Left renal cortex interstitium (tissue), 4 donors: ENCODE data around the gene RASSF3. TPM values are rescaled to one million over a fixed set of nuclear protein-coding genes. Genes with fewer than 3 reads are reported as not detected.
"Not testable (repeated sequence)": the region's sequence is repeated elsewhere in the genome, so short reads cannot be mapped to it uniquely, and the experiment has no call there.

Source experiments
- DNase-seq, 4 donors: peaks; one replicate each; pipeline ENCODE4 v3.0.0-alpha.2; 2013; ENCODE audit warnings: low read depth in 4 of 4, low spot score in 2 of 4, missing footprints in 1 of 4
- polyA plus RNA-seq, 4 donors: library from polyadenylated mRNA; unstranded; fragments of 120-200 nt; gene quantifications; one replicate each; pipeline ENCODE4 v1.2.1, GENCODE V29; 2013; ENCODE audit not compliant: insufficient read length in 4 of 4

Gene RASSF3
- polyA plus RNA-seq, 4 donors: 17.4 to 20.5 (median 18.8) TPM

DNA sequence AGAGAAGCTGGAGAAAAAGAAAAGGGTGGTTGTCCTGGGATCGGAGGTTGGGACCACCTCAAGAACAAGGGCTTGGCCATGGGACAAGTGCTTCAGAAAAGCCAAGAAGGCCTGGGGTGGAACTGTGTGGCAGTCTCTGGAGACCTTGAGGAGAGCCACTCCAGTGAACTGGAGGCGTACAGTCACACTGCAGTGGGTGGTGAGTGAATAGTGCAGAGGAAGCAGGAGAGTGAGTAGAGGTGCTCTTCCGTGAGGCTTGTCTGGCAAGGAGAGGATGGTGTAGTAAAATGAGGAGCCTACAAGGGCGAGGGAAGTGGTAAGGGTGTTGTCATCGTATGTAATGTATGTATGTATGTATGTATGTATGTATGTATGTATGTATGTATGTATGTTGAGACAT lies 20.9 kb downstream of the RASSF3 start:
- DNase-seq: no peak

DNA sequence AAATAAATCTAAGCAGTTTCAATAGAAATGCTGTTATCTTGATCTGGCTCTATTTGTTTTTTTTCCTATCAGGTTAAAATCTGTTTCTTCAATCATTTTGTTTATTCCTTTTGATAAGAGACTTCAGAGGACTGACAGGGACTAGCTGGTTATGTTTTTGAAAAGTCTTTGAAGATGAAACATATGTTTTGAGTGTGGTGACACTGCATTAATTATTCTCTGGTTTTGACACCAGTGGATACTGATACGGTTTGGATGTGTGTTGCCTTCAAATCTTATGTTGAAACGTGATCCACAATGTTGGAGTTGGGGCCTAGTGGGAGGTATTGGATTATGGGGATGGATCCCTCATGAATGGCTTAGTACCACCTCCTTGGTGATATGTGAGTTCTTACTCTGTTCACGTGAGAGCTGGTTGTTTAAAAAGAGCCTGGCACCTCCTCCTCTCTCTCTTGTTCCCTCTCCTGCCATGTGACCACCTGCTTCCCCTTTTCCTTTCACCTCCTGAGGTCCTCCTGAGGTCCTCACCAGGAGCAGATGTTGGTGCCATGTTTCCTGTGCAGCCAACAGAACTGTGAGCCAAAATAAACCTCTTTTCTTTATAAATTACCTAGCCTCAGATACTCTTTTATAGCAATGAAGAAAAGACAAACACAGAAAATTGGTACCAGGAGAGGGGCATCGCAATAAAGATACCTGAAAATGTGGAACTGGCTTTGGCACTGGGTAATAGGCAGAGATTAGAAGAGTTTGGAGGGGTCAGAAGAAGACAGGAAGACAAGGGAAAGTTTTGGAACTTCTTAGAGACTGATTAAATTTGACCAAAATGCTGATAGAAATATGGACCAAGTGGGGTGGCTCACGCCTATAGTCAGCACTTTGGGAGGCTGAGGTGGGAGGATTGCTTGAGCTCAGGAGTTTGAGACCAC lies 23.0 kb downstream of the RASSF3 start:
- no peak for DNase-seq

DNA sequence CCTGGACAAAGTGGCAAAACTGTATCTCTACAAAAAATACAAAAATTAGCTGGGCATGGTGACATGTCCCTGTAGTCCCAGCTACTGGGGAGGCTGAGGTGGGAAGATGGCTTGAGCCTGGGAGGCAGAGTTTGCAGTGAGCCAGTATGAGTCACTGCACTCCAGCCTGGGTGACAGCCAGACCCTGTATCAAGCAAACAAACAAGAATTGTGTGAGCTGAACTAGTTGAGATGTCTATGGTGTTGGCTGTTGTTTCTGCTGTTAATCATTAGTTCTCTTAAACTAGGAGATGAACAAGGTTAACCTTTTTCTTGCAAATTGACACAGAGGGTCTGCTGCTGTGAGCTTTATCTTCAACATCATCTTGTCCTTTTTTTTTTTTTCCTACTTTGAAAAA lies 23.6 kb downstream of the RASSF3 start:
- no peak for DNase-seq

DNA sequence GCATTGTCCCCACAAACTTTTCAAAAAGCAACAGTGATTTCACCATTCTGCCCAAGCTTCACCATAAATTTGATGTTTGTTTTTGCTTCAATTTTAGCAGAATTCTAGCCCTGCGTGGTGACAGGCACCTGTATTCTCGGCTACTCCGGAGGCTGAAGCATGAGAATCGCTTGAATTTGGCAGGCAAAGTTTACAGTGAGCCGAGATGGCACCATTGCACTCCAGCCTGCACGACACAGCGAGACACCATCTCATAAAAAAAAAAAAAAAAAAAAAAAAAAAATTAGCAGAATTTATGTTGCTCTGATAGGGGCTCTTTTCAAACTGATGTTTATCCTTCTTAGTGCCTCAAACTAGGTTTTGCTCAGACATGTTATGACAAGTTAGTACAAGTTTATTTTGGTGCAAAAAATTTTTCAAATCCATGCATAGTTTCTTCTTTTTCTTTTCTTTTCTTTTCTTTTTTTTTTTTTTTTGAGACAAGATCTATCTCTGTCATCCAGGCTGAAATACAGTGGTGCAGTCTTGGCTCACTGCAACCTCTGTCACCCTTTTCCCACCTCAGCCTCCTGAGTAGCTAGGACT lies 24.3 kb downstream of the RASSF3 start:
- DNase-seq: no peak

DNA sequence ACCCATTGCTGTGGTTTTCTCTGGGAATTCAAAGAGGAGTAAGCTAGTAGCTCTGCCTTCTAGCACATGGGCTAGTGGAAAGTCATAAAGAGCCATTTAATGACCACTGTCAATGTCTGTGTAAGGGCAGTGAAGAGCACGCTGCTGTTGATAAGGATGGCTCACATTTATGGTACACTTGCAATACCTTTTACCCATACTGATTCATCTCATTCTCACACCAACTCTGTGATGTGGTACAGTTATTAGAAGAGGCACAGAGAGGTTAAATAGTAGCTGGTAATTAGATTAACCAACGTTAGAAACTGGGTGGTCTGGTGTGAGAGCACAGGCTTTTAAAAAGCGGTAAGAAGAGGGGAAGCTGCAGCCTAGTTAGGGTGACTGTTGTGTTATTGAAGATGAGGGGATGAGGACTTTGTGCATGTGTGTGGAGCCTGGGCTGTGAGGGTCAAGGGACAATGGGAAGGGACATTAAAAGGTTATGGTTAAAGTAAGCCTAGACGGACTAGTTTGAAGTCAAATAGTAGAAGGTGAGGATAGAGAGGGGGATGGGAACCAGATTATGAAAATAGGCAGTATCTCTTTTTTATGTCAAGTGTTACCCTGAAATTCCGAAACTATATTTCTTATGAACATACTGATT lies 25.2 kb downstream of the RASSF3 start:
- no peak for DNase-seq

DNA sequence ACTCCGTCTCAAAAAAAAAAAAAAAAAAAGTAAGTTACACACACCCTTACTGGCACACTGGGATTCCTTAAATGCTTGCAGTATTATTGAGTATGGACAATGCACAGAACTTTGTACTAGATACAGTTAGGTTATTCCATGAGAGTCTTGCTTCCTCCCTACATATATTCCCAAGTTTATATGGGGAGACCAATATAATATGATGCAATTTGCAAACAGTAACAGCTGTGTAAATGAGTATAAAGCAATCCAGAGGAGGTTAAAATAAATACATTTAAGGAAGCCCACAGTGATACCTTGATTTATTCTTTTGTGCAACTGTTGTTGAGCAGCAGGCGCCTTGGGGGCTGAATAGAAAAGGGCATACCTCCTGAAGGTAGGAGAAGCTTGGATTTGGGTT lies 26.6 kb downstream of the RASSF3 start:
- no peak for DNase-seq

DNA sequence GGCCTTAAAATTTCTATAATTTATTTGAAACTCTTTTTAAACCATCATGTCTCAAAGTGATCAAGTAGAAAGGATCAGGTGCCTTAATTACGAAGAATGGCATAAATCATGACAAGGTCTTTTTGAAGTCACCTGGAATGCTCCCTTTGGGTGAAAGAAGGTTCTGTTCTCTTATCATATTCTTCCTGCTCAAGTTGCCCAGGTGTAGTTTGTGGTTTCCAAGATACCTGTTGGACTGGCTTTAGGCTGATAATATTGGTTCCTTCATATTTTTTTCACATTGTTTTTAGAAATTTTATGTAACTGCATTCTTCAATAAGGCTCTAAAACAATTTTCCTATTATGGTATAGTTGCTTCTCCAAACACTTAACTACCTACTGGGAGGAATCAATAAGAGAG lies 29.2 kb downstream of the RASSF3 start:
- no peak for DNase-seq

DNA sequence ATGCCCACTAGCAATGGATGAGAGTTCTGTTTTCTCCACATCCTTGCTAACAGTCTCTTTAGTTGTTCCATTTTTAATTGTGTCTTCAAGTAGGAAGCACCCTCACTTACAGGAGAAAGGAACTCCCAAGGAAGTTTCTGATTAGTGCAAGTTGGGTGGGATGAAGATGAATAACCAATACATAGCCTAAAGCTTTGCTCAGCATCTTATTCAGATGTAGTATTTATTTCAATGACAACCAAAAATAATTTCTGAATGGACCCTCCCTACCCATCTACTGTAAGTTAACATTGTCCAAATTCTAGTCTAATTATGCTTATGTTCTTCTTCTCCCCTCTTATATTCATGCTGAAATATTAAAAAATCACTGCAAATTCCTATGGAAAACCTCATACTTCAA lies 36.0 kb downstream of the RASSF3 start:
- no peak for DNase-seq

DNA sequence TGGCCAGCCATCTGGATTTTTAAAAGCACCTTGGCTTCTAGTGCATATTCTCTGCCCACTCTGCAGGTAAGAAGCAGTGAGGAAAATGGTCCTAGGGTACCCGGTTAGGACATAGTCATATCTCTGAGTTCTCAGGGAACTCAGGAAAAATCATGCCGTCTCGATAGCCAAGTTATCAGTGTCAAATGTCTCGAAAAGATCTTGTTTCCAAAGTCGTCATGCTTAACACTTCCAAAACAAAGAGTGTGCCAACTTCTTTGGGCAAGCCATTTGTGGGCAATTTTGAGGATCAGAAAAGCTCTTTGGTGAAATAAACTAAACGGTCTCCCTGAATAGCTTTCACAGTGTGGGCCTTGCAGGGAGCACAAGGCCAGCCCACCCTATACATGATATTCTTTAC lies 39.2 kb downstream of the RASSF3 start:
- no peak for DNase-seq

DNA sequence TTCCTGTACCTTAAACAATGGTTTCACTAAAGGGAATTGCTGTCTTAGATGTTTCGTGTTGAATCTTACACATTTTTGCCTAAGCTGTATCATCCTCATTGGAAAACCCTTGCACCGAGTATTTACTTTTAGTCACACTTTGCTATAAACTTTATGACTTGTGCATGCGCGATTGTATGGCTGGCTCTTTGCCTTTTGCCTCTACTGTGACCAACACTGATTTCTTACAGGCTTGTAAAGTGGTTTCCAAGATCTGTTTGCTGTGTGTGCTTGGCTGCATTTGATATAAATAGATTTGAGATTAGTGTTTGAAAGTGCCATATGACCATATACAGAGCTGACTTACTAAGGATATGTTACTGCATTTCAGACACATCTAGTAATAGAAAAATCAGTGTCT lies 40.5 kb downstream of the RASSF3 start:
- DNase-seq: no peak

DNA sequence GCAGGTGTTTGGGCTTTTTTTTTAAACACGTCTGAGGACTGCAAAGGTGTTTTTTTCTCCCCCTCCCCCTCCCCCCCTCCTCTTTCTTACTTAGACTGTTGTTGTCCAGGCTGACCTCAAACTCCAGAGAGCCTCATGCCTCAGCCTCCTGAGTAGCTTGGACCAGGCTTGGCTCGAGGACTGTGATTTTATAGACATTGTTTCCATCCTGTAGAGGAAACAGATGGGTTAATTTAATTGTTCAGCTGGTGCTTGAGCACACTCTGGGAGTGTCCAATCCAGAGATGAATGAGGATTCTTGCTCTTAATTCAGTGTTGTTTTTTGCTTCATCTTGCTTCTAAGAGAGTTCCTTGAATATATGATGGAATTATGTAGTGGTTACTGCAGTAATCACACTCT lies 42.1 kb downstream of the RASSF3 start:
- DNase-seq: no peak

DNA sequence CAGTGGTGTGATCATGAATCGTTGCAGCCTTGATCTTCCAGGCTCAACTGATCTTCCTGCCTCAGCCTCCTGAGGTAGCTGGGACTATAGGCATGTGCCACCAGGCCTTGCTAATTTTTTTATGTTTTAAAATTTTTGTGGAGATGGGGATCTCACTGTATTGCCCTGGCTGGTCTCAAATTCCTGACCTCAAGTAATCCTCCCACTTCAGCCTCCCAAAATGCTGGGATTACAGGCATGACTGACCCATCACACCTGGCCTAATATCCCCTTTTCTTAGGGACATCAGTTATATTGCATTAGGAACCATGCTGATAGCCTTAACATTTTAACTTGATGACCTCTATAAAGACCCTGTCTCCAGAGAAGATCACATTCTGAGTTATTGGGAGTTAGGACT lies 42.8 kb downstream of the RASSF3 start:
- no peak for DNase-seq

DNA sequence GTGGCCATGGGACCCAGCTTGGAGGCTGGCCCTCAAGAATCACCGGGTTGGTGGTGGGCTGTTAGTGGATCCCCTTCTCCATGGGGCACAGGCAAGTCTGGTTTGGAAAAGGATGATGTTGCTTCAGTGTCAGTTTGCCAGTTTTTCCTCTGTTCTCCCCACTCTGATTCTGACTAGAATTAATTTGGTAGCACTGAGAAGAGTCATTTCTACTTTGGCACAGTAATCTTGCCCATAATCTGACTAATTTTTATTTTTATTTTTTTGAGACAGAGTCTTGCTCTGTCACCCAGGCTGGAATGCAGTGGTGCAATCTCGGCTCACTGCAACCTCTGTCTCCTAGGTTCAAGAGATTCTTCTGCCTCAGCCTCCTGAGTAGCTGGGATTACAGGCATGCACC lies 43.6 kb downstream of the RASSF3 start:
- DNase-seq: not testable (repeated sequence)

DNA sequence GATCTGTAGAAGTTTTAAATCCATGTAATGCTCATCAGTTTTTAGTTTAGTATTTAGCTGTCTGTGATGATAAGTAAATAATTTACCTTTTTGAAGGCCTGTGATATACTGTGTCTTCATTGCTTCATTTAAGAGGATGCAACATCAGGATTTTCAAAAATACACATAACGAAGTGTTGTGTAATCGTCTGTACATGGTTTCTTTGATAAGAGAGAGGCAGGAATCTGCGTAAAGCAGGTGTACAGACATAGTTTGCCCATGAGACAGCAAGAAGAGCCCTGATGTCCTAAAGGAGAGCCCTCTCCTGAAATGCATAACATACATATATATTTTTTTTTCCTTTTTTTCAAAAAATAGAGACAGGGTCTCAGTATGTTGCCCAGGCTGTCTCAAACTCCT lies 44.8 kb downstream of the RASSF3 start:
- no peak for DNase-seq

DNA sequence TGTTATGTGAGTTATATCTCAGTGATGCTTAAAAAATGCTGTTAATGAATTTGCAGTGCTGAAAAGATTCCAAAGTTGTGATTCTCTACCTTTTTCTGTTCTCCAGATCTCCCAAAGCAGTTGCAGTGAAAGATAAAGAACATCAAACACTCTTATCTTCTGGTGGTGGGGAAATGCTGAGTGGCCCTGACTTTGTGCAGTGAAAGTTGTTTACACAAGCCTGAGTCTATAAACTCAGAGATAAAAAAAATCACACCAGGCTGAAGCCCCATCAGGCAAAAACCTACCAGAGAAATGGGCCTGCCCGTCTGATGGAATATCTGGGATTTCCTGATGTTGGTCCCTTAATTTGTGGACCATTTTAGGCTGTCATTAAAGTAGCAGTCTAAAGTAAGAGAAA lies 46.1 kb downstream of the RASSF3 start:
- DNase-seq: no peak

DNA sequence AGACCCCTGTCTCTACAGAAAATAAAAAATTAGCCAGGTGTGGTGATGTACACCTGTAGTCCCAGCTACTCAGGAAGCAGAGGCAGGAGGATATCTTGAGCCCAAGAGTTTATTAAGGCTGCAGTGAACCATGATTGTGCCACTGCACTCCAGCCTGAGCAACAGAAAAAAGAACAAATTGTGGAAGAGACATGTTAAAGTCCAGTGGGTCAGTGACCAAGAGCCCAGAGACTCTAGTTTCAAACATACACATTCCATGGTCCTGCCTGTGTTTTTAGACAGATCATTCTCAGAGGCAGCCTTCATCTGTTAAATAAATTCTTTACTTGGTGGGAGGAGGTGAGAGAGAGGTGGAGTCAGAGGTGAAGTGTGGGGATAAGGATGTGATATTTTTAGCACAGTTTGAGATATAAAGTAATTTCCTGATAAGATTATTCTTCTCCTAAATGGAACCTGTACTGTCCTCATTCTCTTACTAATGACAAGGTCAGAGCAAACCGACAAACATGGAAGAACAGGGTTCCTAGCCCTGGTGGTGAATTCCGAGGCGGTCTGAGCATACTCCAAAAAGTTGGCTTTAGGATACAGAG lies 48.7 kb downstream of the RASSF3 start:
- no peak for DNase-seq

DNA sequence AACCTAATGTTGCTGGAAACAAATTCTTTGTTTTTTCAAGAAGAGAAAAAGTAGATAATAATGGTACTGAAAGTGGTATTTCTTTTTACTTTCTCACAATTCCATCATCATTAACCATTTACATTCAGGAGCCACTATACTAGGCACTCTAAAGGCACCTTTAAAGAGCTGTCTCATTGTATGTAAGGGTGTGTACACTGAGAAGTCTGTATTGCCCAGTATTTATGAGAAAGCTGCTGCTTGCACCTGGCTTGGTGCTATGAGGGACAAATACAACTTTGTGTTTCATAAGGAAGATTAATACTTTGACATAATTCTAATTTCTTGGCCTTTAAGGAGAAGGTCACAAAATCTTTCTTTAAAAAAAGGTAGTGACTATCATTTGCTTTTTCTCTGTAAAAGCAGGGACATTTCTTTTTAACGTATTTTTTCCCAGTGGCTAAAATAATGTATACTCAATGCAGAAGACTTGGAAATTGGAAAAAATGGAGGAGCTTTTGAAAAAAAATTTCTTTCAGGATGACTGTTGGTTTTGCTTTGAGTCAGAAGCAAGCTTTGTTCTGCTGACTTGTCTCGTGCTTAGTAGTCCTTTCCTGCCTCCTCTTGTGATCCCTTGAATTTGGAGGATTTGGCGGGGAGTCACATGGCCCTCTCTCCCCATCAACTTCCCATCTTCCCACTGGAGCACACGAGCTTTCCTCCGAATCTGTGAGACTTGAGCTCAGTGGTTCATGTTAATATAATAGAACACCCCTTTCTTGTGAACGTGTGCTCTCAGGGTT lies 50.1 kb downstream of the RASSF3 start:
- DNase-seq: no peak

DNA sequence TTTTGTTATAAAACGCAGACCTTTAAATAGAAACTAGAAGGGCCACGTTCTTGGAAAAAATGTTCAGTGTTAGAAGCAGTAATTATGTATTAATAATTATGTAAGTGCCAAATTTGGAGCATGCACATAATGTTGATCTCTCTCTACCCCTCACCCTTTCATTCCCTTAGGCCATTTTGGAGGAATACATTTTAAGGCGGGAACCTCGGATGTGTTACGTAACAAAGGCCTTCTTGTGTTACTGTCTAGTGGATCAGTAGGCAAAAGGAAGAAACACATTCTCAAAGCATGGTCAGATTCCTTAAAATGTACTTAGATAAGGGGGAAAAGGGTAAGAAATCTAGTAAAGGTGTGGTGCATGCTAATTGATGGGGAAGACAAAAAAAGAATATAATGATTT lies 52.7 kb downstream of the RASSF3 start:
- DNase-seq: no peak

DNA sequence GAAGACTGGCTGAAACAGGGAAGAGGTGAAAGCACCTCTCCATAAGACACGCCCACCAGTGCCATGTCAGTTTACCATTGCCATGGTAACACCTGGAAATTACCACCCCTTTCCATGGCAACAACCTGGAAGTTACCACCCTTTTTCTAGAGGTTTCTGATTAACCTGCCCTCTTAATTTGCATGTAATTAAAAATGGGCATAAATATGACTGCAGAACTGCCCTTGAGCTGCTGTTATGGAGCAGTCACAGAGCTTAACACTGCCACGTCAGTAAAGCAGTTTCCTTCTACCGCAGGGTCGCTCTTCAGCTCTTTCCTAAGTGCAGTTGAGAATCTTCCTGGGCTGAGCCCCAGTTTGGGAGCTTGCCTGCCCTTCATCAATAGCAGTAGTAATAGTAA lies 55.2 kb downstream of the RASSF3 start:
- no peak for DNase-seq

DNA sequence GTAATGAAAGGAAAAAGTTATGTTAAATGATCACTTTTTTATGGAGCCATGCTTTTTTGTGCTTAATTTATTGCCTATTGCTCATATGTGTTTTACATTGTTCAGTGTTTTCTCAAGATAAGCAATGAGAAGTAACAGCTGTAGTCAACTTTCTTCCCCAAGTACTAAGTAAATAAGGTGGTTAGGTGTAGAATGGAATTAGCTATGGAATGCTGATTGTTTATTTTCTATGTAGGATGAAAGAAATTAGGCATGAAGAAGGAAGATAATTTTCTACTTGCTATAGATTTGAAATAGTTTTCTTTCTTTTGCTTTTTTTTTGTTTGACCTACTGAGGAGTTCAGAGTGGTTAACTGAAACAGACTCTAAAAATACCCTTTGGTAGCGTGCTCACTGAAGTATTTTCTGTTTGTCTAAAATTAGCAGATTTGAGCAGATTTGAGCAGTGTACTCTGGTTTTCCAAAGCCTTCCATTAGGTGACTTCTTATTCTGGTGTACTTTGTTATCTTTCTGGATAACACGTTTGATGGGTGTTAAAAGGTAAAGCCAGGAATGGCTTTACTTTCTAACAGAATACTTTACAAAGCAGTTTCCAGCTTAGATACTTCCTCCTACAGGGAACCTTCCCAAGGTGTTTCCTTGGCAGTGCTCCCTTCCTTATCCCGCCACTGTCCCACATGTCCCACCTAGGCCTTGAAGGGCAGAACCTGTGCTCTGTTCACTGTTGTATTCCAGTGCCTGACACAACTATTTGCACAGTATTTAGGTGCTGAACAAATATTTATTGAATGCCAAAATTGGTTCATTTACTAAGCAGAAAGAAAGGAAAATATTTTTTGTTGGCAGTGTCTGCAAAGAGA lies 56.0 kb downstream of the RASSF3 start:
- DNase-seq: no peak
